ENCODE measurements around the gene PRDM16. TPM values are rescaled to one million over a fixed set of nuclear protein-coding genes. Genes with fewer than 3 reads are reported as not detected.

PRDM16 gene
- total RNA-seq, 1 experiment from 2014 or later = not detected

GRCh38 chr1:3370856-3371703 is 302.1 kb downstream of the PRDM16 start:
- DNase-seq (ENCODE audit: low read depth) = no peak

GRCh38 chr1:3372317-3372716 is 303.3 kb downstream of the PRDM16 start:
- peak; percentile 76 for DNase-seq (ENCODE audit: low read depth)

GRCh38 chr1:3373175-3373574 is 304.2 kb downstream of the PRDM16 start:
- peak; percentile 57 for DNase-seq (ENCODE audit: low read depth)

GRCh38 chr1:3373700-3374405 is 304.9 kb downstream of the PRDM16 start:
- DNase-seq (ENCODE audit: low read depth) = no peak

- peak; percentile 70 for DNase-seq (ENCODE audit: low read depth)
These were observed 306.2 kb downstream of the PRDM16 start for GRCh38 chr1:3375245-3375644.

- no peak for DNase-seq (ENCODE audit: low read depth)
These were observed 308.2 kb downstream of the PRDM16 start for GRCh38 chr1:3377166-3377565.

- DNase-seq (ENCODE audit: low read depth) = no peak
These were observed 308.7 kb downstream of the PRDM16 start for GRCh38 chr1:3377604-3378279.

GRCh38 chr1:3378411-3379208 is 309.6 kb downstream of the PRDM16 start:
- DNase-seq (ENCODE audit: low read depth) = no peak

- no peak for DNase-seq (ENCODE audit: low read depth)
These were observed 310.9 kb downstream of the PRDM16 start for GRCh38 chr1:3379934-3380333.

- no peak for DNase-seq (ENCODE audit: low read depth)
These were observed 311.5 kb downstream of the PRDM16 start for GRCh38 chr1:3380469-3380868.

GRCh38 chr1:3381901-3382300 is 312.9 kb downstream of the PRDM16 start:
- DNase-seq (ENCODE audit: low read depth) = no peak

GRCh38 chr1:3382326-3383057 is 313.5 kb downstream of the PRDM16 start:
- no peak for DNase-seq (ENCODE audit: low read depth)

- DNase-seq (ENCODE audit: low read depth) = no peak
These were observed 314.7 kb downstream of the PRDM16 start for GRCh38 chr1:3383679-3384078.

GRCh38 chr1:3384407-3384806 is 315.4 kb downstream of the PRDM16 start:
- DNase-seq (ENCODE audit: low read depth) = no peak

- no peak for DNase-seq (ENCODE audit: low read depth)
These were observed 317.4 kb downstream of the PRDM16 start for GRCh38 chr1:3386205-3387002.

- no peak for DNase-seq (ENCODE audit: low read depth)
These were observed 318.4 kb downstream of the PRDM16 start for GRCh38 chr1:3387401-3387800.

GRCh38 chr1:3389093-3389833 is 320.3 kb downstream of the PRDM16 start:
- DNase-seq (ENCODE audit: low read depth) = no peak

- no peak for DNase-seq (ENCODE audit: low read depth)
These were observed 321.3 kb downstream of the PRDM16 start for GRCh38 chr1:3390291-3390690.

GRCh38 chr1:3391711-3392110 is 322.7 kb downstream of the PRDM16 start:
- DNase-seq (ENCODE audit: low read depth) = no peak

All from RPMI7951 (cell line).